KMS-11 (cell line): ENCODE data around the gene CRAMP1.

Experiments
- H2AFZ ChIP-seq: fragments of 200-600 bp; sonication (generic); 2 replicates; pipeline ENCODE4 v1.6.1; 2016; ENCODE audit warnings: antibody characterized with exemption, mixed run types, low read depth
- H3K27ac ChIP-seq: fragments of 200-600 bp; sonication (generic); 2 replicates; pipeline ENCODE4 v1.6.1; 2016; ENCODE audit warnings: mild to moderate bottlenecking, mixed run types
- H3K27me3 ChIP-seq: fragments of 200-600 bp; sonication (generic); 2 replicates; pipeline ENCODE4 v1.6.1; 2017; ENCODE audit warnings: mild to moderate bottlenecking, low read depth, mixed run types, moderate library complexity; ENCODE audit not compliant: insufficient read depth
- H3K36me3 ChIP-seq: fragments of 200-600 bp; sonication (generic); 2 replicates; pipeline ENCODE4 v1.6.1; 2017; ENCODE audit warnings: mild to moderate bottlenecking, mixed run types; ENCODE audit not compliant: insufficient read depth
- H3K4me1 ChIP-seq: fragments of 200-600 bp; sonication (generic); 2 replicates; pipeline ENCODE4 v1.6.1; 2016; ENCODE audit warnings: mild to moderate bottlenecking, low read depth, mixed run types; ENCODE audit not compliant: poor library complexity, severe bottlenecking
- H3K4me2 ChIP-seq: fragments of 200-600 bp; sonication (generic); 2 replicates; pipeline ENCODE4 v1.7.0; 2016; ENCODE audit warnings: mild to moderate bottlenecking, mixed run types
- H3K4me3 ChIP-seq: fragments of 200-600 bp; sonication (generic); IDR thresholded peaks from 2 replicates; pipeline ENCODE4 v1.6.1; 2017; ENCODE audit warnings: low read depth, low read length, mixed read lengths; ENCODE audit not compliant: insufficient read depth
- H3K79me2 ChIP-seq: fragments of 200-600 bp; sonication (generic); 2 replicates; pipeline ENCODE4 v1.6.1; 2016; ENCODE audit warnings: low read depth, mixed run types; ENCODE audit not compliant: insufficient read depth
- H3K9ac ChIP-seq: fragments of 200-600 bp; sonication (generic); 2 replicates; pipeline ENCODE4 v1.6.1; 2016; ENCODE audit warnings: mild to moderate bottlenecking, mixed run types
- H4K20me1 ChIP-seq: fragments of 200-600 bp; sonication (generic); 2 replicates; pipeline ENCODE4 v1.6.1; 2016; ENCODE audit warnings: mild to moderate bottlenecking, mixed run types; ENCODE audit not compliant: insufficient read depth
- CTCF ChIP-seq: fragments of 200-600 bp; sonication (generic); conservative IDR thresholded peaks from 2 replicates; pipeline ENCODE4 v1.6.1; 2017; ENCODE audit warnings: low read depth, mild to moderate bottlenecking, antibody characterized with exemption, low read length, moderate library complexity, mixed read lengths

The CRAMP1 gene

GRCh38 chr16:1613728-1614455 is 1.7 kb downstream of the CRAMP1 start:
- TF ChIP-seq CTCF: no peak
- no peak overlapping the region for H2AFZ ChIP-seq
- H3K9ac ChIP-seq: peak overlapping the region; percentile 44; the same call in 1 of the 2 replicates
- H4K20me1 ChIP-seq: no peaks in the 10 kb centered on the region
- H3K27ac ChIP-seq: no peak overlapping the region
- H3K4me1 ChIP-seq: peaks cover 16% of the 10 kb centered on the region
- peaks cover 10% of the 10 kb centered on the region; the same call in 1 of the 2 replicates for H3K27me3 ChIP-seq
- peaks cover 19% of the 10 kb centered on the region; the same call in 1 of the 2 replicates for H3K79me2 ChIP-seq
- no peaks in the 10 kb centered on the region for H3K36me3 ChIP-seq
- peak overlapping the region; percentile 98 for H3K4me2 ChIP-seq
- no peak overlapping the region for H3K4me3 ChIP-seq

GRCh38 chr16:1614456-1615102 is 2.4 kb downstream of the CRAMP1 start:
- H3K9ac ChIP-seq: no peak overlapping the region
- no peak for TF ChIP-seq CTCF
- no peak overlapping the region for H3K4me2 ChIP-seq
- peaks cover 16% of the 10 kb centered on the region for H3K4me1 ChIP-seq
- H3K4me3 ChIP-seq: no peak overlapping the region
- peaks cover 10% of the 10 kb centered on the region; the same call in 1 of the 2 replicates for H3K27me3 ChIP-seq
- H2AFZ ChIP-seq: no peak overlapping the region
- no peak overlapping the region for H3K27ac ChIP-seq
- peaks cover 19% of the 10 kb centered on the region; the same call in 1 of the 2 replicates for H3K79me2 ChIP-seq
- no peaks in the 10 kb centered on the region for H4K20me1 ChIP-seq
- no peaks in the 10 kb centered on the region for H3K36me3 ChIP-seq

GRCh38 chr16:1615761-1616160 is 3.6 kb downstream of the CRAMP1 start:
- Histone ChIP-seq H3K36me3 (no peaks in the 10 kb centered on the region), H3K9ac (no peak overlapping the region)

GRCh38 chr16:1619976-1620375 is 7.8 kb downstream of the CRAMP1 start:
- Histone ChIP-seq H3K36me3 (no peaks in the 10 kb centered on the region), H4K20me1 (no peaks in the 10 kb centered on the region), H3K27me3 (no peaks in the 10 kb centered on the region), H2AFZ (no peak overlapping the region), H3K79me2 (peaks cover 5% of the 10 kb centered on the region; the same call in 1 of the 2 replicates), H3K4me1 (peaks cover 7% of the 10 kb centered on the region), H3K9ac (no peak overlapping the region), H3K27ac (no peak overlapping the region), H3K4me3 (no peak overlapping the region), H3K4me2 (no peak overlapping the region)
- no peak for TF ChIP-seq CTCF

More at GRCh38 chr16:1615761-1616160, 3.6 kb downstream of the CRAMP1 start:
- no peak for TF ChIP-seq CTCF
- H2AFZ ChIP-seq: no peak overlapping the region
- H3K4me1 ChIP-seq: peaks cover 10% of the 10 kb centered on the region
- no peak overlapping the region for H3K27ac ChIP-seq
- H3K27me3 ChIP-seq: peaks cover 10% of the 10 kb centered on the region; the same call in 1 of the 2 replicates
- no peak overlapping the region for H3K4me2 ChIP-seq
- no peak overlapping the region for H3K4me3 ChIP-seq
- H4K20me1 ChIP-seq: no peaks in the 10 kb centered on the region
- H3K79me2 ChIP-seq: peaks cover 19% of the 10 kb centered on the region; the same call in 1 of the 2 replicates
